NCI-H2227 (cell line): ENCODE measurements around the gene ANXA9.
A peak's percentile ranks its signal among the peaks of the same experiment; 100 is the strongest.

Experiments
- DNase-seq: peaks from one replicate; lab custom pipeline; 2025; ENCODE audit not compliant: unreplicated experiment; lab: John Stamatoyannopoulos, UW

The ANXA9 gene

GRCh38 chr1:150974580-150975478 lies 7.3 kb upstream of the ANXA9 start, which contains the start of gene CERS2:
CERS2 (minus strand) TSS chr1:150974835; CDS start chr1:150969090, 5,745 bp downstream.
- DNase-seq = peak; percentile 90

GRCh38 chr1:150976401-150976821 lies 5.7 kb upstream of the ANXA9 start:
- DNase-seq = no peak

- peak; percentile 27 for DNase-seq
Measured at GRCh38 chr1:150976879-150977694, 5.0 kb upstream of the ANXA9 start.

- DNase-seq = peak; percentile 94
Measured at GRCh38 chr1:150979092-150980056, 2.7 kb upstream of the ANXA9 start.

GRCh38 chr1:150981177-150981804 lies 801 bp upstream of the ANXA9 start:
- DNase-seq = peak; percentile 74

GRCh38 chr1:150985179-150985825 lies 3.2 kb downstream of the ANXA9 start:
- DNase-seq = no peak

GRCh38 chr1:150987924-150988323 lies 5.8 kb downstream of the ANXA9 start:
- peak; percentile 14 for DNase-seq

GRCh38 chr1:150992626-150993025 lies 10.5 kb downstream of the ANXA9 start:
- no peak for DNase-seq

GRCh38 chr1:150994248-150994647 lies 12.2 kb downstream of the ANXA9 start:
- no peak for DNase-seq

- DNase-seq = no peak
Measured at GRCh38 chr1:150995460-150995859, 13.4 kb downstream of the ANXA9 start.

- peak; percentile 51 for DNase-seq
Measured at GRCh38 chr1:150995896-150996295, 13.8 kb downstream of the ANXA9 start.

- no peak for DNase-seq
Measured at GRCh38 chr1:150997126-150997872, 15.2 kb downstream of the ANXA9 start.

- DNase-seq = no peak
Measured at GRCh38 chr1:150997949-150998348, 15.9 kb downstream of the ANXA9 start.

- DNase-seq = no peak
Measured at GRCh38 chr1:150999051-150999674, 17.1 kb downstream of the ANXA9 start.

- no peak for DNase-seq
Measured at GRCh38 chr1:150999926-151000325, 17.8 kb downstream of the ANXA9 start.

GRCh38 chr1:151000408-151000807 lies 18.3 kb downstream of the ANXA9 start:
- DNase-seq = no peak

- DNase-seq = peak; percentile 14
Measured at GRCh38 chr1:151001602-151002001, 19.5 kb downstream of the ANXA9 start.

GRCh38 chr1:151002051-151002450 lies 20.0 kb downstream of the ANXA9 start:
- no peak for DNase-seq
